ENCODE data around the gene ZNF555. TPM values are rescaled to one million over a fixed set of nuclear protein-coding genes. Genes with fewer than 3 reads are reported as not detected.

ZNF555 gene
- total and polyA plus RNA-seq, 9 of the 15 experiments (the other 6 are each of a cell fraction or from before 2014, with no cell fraction given), result 2.0 to 6.7 (median 5.4) TPM

- no peak for TF ChIP-seq GTF2A2 (tag; IDR thresholded peaks at IDR 0.05)
- no peak for TF ChIP-seq SMAD3 (CRISPR knock-in tag; conservative IDR thresholded peaks at IDR 0.05)
- TF ChIP-seq CBFA2T3 (IDR thresholded peaks at IDR 0.05), result no peak
- peak; percentile 72; the same call in 1 of the 2 replicates for TF ChIP-seq PHF8 (IDR thresholded peaks at IDR 0.05; ENCODE audit: borderline replicate concordance, low read length)
- 0 out of 2 replicates have a peak, but pooled peaks have one; percentile 41 for TF ChIP-seq THAP7 (CRISPR knock-in tag; IDR thresholded peaks at IDR 0.05)
- no peak for TF ChIP-seq ZZZ3 (IDR thresholded peaks at IDR 0.05)
- no peak for TF ChIP-seq ZNF740 (CRISPR knock-in tag; IDR thresholded peaks at IDR 0.05)
- TF ChIP-seq ZNF740 (tag; IDR thresholded peaks at IDR 0.05), result no peak
- peak; percentile 95 for TF ChIP-seq RBM25 (IDR thresholded peaks at IDR 0.05; ENCODE audit: low read depth, low read length, severe bottlenecking)
- TF ChIP-seq ARID4B (CRISPR knock-in tag; IDR thresholded peaks at IDR 0.05), result peak; percentile 77
- no peak for TF ChIP-seq RHOXF2B (CRISPR knock-in tag; conservative IDR thresholded peaks at IDR 0.05)
- TF ChIP-seq ZBTB43 (CRISPR knock-in tag; IDR thresholded peaks at IDR 0.05), result no peak
- TF ChIP-seq FOS (IDR thresholded peaks at IDR 0.05; ENCODE audit: extremely low read depth, insufficient read length), result peak; percentile 100
- TF ChIP-seq FOXJ3 (CRISPR knock-in tag; IDR thresholded peaks at IDR 0.05), result no peak
- TF ChIP-seq VEZF1 (CRISPR knock-in tag; IDR thresholded peaks at IDR 0.05), result peak; percentile 73
Measured at GRCh38 chr19:2840794-2841791, at the start of gene ZNF555 (continued).

Data from K562 (cell line).